Loucy (cell line): ENCODE measurements around the gene ALAS2.

ENCODE experiments used
- H2AFZ ChIP-seq: fragments of 200-600 bp; sonication (generic); 2 replicates; pipeline ENCODE4 v1.6.0; 2016; ENCODE audit warnings: antibody characterized with exemption, mild to moderate bottlenecking, low read length, moderate library complexity
- H3F3A ChIP-seq: fragments of 200-600 bp; 2 replicates; pipeline ENCODE4 v1.6.0; 2016; ENCODE audit warnings: antibody characterized with exemption, low read depth, mild to moderate bottlenecking
- H3K27me3 ChIP-seq: fragments of 200-600 bp; sonication (generic); 2 replicates; pipeline ENCODE4 v1.6.1; 2014; ENCODE audit warnings: low read length, mild to moderate bottlenecking; ENCODE audit not compliant: insufficient read depth, poor library complexity, severe bottlenecking
- H3K36me3 ChIP-seq: fragments of 200-600 bp; sonication (generic); 2 replicates; pipeline ENCODE4 v1.6.1; 2016; ENCODE audit warnings: low read length; ENCODE audit not compliant: insufficient read depth
- H3K4me1 ChIP-seq: fragments of 200-600 bp; sonication (generic); 2 replicates; pipeline ENCODE4 v1.5.1; 2014; ENCODE audit warnings: low read length, mild to moderate bottlenecking; ENCODE audit not compliant: insufficient read depth, poor library complexity, severe bottlenecking
- H3K4me2 ChIP-seq: fragments of 200-600 bp; sonication (generic); 2 replicates; pipeline ENCODE4 v1.6.0; 2014; ENCODE audit warnings: antibody characterized with exemption, low read length, low read depth, mild to moderate bottlenecking; ENCODE audit not compliant: poor library complexity, severe bottlenecking
- H3K4me3 ChIP-seq: fragments of 200-600 bp; sonication (generic); 2 replicates; pipeline ENCODE4 v1.5.1; 2014; ENCODE audit warnings: low read length, mild to moderate bottlenecking, mixed read lengths; ENCODE audit not compliant: poor library complexity, severe bottlenecking
- H3K79me2 ChIP-seq: fragments of 200-600 bp; sonication (generic); 2 replicates; pipeline ENCODE4 v1.6.1; 2014; ENCODE audit warnings: low read length; ENCODE audit not compliant: insufficient read depth
- H3K9ac ChIP-seq: fragments of 200-600 bp; sonication (generic); 2 replicates; pipeline ENCODE4 v1.6.0; 2014; ENCODE audit warnings: mild to moderate bottlenecking, low read depth, low read length, moderate library complexity; ENCODE audit not compliant: poor library complexity, severe bottlenecking
- H3K9me2 ChIP-seq: fragments of 200-600 bp; sonication (generic); replicated peaks from 2 replicates; pipeline ENCODE4 v1.6.1; 2016; ENCODE audit warnings: low read depth, low read length, mixed read lengths
- H3K9me3 ChIP-seq: fragments of 200-600 bp; sonication (generic); 2 replicates; pipeline ENCODE4 v1.6.1; 2014; ENCODE audit warnings: mild to moderate bottlenecking, antibody characterized with exemption, low read length, low read depth; ENCODE audit not compliant: insufficient read depth
- H4K20me1 ChIP-seq: fragments of 200-600 bp; sonication (generic); 2 replicates; pipeline ENCODE4 v1.6.0; 2014; ENCODE audit warnings: antibody characterized with exemption, low read length, mild to moderate bottlenecking; ENCODE audit not compliant: insufficient read depth, poor library complexity, severe bottlenecking
- EZH2phosphoT487 ChIP-seq: fragments of 200-600 bp; IDR thresholded peaks from 2 replicates; pipeline ENCODE4 v1.6.1; 2018; ENCODE audit warnings: antibody characterized with exemption, mild to moderate bottlenecking, moderate library complexity, borderline replicate concordance
- TF ChIP-seq, protein P1 (sequence below): fragments of 200-600 bp; sonication (generic); conservative IDR thresholded peaks from 2 replicates; pipeline ENCODE4 v1.5.1; 2014; ENCODE audit warnings: mild to moderate bottlenecking, antibody characterized with exemption, low read length

Gene ALAS2

DNA sequence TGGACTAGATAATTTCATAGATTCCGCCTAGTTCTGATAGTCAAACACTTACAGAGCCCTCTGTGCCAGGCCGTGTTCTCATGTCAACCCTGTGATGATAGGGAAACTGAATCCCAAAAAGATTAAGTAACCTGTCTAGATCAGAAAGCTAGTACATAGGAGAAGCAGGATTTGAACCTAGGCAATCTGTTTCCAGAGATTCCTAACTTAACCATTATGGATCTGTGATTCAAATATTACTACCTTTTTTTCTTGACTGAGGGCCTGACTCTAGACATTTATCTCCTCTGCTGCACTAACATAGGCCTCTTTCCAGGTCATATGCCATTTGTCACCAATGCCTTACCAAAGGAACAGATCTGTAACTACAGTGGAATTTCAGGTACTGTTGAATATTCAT is 1.5 kb downstream of the ALAS2 start:
- H3K9ac ChIP-seq, result no peak overlapping the region
- H3K4me1 ChIP-seq, result no peaks in the 10 kb centered on the region
- no peaks in the 10 kb centered on the region for H3K9me2 ChIP-seq
- H3K9me3 ChIP-seq, result no peaks in the 10 kb centered on the region
- no peaks in the 10 kb centered on the region for H3F3A ChIP-seq
- no peak overlapping the region for H3K4me3 ChIP-seq
- H4K20me1 ChIP-seq, result no peaks in the 10 kb centered on the region
- no peak overlapping the region for H2AFZ ChIP-seq
- no peak overlapping the region for H3K4me2 ChIP-seq
- no peaks in the 10 kb centered on the region for H3K79me2 ChIP-seq
- H3K27me3 ChIP-seq, result no peaks in the 10 kb centered on the region
- H3K36me3 ChIP-seq, result no peaks in the 10 kb centered on the region
- TF ChIP-seq EZH2phosphoT487, result no peak
- TF ChIP-seq, protein P1, sequence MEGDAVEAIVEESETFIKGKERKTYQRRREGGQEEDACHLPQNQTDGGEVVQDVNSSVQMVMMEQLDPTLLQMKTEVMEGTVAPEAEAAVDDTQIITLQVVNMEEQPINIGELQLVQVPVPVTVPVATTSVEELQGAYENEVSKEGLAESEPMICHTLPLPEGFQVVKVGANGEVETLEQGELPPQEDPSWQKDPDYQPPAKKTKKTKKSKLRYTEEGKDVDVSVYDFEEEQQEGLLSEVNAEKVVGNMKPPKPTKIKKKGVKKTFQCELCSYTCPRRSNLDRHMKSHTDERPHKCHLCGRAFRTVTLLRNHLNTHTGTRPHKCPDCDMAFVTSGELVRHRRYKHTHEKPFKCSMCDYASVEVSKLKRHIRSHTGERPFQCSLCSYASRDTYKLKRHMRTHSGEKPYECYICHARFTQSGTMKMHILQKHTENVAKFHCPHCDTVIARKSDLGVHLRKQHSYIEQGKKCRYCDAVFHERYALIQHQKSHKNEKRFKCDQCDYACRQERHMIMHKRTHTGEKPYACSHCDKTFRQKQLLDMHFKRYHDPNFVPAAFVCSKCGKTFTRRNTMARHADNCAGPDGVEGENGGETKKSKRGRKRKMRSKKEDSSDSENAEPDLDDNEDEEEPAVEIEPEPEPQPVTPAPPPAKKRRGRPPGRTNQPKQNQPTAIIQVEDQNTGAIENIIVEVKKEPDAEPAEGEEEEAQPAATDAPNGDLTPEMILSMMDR, result no peak

DNA sequence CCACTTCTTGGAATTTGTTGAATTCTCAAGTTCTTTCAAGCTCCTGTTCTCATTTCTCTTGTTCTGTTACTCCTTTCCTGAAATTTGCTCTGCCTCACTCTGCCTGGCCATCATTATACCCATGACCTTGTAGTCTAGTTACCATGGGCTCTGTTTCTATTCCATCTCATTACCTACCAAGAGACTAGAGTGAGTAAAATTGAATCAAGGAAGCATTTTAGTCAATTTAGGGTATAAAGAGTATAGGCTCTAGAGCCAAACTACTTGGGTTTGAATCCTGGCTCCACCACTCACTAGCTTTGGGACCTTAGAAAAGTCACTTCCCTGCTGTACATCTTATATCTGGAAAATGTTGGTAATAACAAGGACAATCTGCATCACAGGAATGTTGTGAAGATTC is 2.2 kb downstream of the ALAS2 start:
- no peak for TF ChIP-seq EZH2phosphoT487
- Histone ChIP-seq H3K4me3 (no peak overlapping the region), H3K9ac (no peak overlapping the region)

DNA sequence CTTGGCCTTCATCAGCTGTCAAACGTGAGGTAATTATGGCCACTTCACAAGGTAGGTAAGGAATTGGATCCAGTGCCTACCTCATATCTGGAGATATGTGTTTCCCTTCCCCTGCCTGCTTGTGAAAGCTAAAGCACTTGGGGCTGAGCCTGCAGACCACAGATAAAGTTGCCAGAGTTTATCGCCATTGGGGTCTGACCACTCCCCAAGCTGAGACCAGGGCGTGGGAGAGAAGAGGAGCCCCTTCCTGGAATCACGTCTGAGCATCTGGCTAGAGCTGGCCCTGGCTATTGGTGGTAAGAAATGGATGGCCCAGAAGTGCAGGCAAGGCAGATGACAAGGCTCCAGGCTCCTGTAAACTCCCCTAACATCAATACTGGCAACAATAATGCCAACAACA is 2.7 kb downstream of the ALAS2 start:
- H3F3A ChIP-seq, result no peaks in the 10 kb centered on the region
- H3K27me3 ChIP-seq, result no peaks in the 10 kb centered on the region
- H3K4me1 ChIP-seq, result no peaks in the 10 kb centered on the region
- H3K36me3 ChIP-seq, result no peaks in the 10 kb centered on the region
- H3K9me3 ChIP-seq, result no peaks in the 10 kb centered on the region
- no peak overlapping the region for H3K4me3 ChIP-seq
- no peaks in the 10 kb centered on the region for H3K9me2 ChIP-seq
- no peak overlapping the region for H3K4me2 ChIP-seq
- no peaks in the 10 kb centered on the region for H4K20me1 ChIP-seq
- no peak overlapping the region for H3K9ac ChIP-seq
- H3K79me2 ChIP-seq, result no peaks in the 10 kb centered on the region
- TF ChIP-seq, protein P1, result no peak
- TF ChIP-seq EZH2phosphoT487, result no peak
- H2AFZ ChIP-seq, result no peak overlapping the region

More for the DNA sequence above, 2.2 kb downstream of the ALAS2 start:
- H3K4me1 ChIP-seq, result no peaks in the 10 kb centered on the region
- no peaks in the 10 kb centered on the region for H4K20me1 ChIP-seq
- no peaks in the 10 kb centered on the region for H3K79me2 ChIP-seq
- H3K9me3 ChIP-seq, result no peaks in the 10 kb centered on the region
- H3F3A ChIP-seq, result no peaks in the 10 kb centered on the region
- H3K36me3 ChIP-seq, result no peaks in the 10 kb centered on the region
- H3K27me3 ChIP-seq, result no peaks in the 10 kb centered on the region
- H2AFZ ChIP-seq, result no peak overlapping the region
- H3K9me2 ChIP-seq, result no peaks in the 10 kb centered on the region
- H3K4me2 ChIP-seq, result no peak overlapping the region

DNA sequence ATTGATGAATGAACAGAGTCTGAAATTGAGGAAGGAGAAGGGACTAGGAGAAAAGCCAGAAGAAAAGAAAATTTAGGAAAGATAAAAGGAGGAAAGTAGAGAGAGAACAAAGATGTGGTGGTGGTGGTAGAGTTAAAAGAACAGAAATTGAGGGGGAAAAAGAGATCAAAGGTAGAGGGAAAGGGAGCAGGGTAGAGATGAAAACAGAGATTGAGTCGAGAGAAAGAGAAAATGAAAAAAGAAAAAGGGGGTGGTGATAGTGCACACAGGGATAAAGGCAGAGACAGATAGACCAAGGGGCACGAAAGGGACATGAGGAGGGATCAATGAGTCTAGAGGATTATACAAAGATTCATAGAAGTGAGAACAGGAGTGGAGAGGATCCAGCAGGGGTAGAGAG is 3.9 kb downstream of the ALAS2 start:
- no peak overlapping the region for H3K4me2 ChIP-seq
- TF ChIP-seq EZH2phosphoT487, result no peak
- TF ChIP-seq, protein P1, result no peak
- no peaks in the 10 kb centered on the region for H3K36me3 ChIP-seq
- no peak overlapping the region for H3K9ac ChIP-seq
- H4K20me1 ChIP-seq, result no peaks in the 10 kb centered on the region
- no peaks in the 10 kb centered on the region for H3K4me1 ChIP-seq
- no peak overlapping the region for H2AFZ ChIP-seq
- no peak overlapping the region for H3K4me3 ChIP-seq
- no peaks in the 10 kb centered on the region for H3F3A ChIP-seq
- no peaks in the 10 kb centered on the region for H3K79me2 ChIP-seq
- no peaks in the 10 kb centered on the region for H3K27me3 ChIP-seq
- H3K9me2 ChIP-seq, result no peaks in the 10 kb centered on the region
- H3K9me3 ChIP-seq, result no peaks in the 10 kb centered on the region
